Heart right ventricle (tissue), 16 donors: ENCODE measurements around the gene GRIK2. TPM values are rescaled to one million over a fixed set of nuclear protein-coding genes. Genes with fewer than 3 reads are reported as not detected.

ENCODE experiments used
- ATAC-seq, 8 donors: fragments of 200-7000 bp; cut with Tn5 transposase; one replicate each; pipeline ENCODE4 v1.9.1; 2020; ENCODE audit warnings: mild to moderate bottlenecking in 8 of 8, moderate library complexity in 8 of 8, moderate number of reproducible peaks in 1 of 8
- DNase-seq, 2 donors: peaks; one replicate each; pipeline ENCODE4 v3.0.0-alpha.2; 2020
- H3K27ac ChIP-seq, 10 donors: fragments of 200-600 bp; sonication (generic) in 2 of 10; one replicate each; pipeline versions ENCODE4 v1.5.0 to v1.8.0; 2020 to 2022; ENCODE audit warnings: mild to moderate bottlenecking in 3 of 10
- H3K27me3 ChIP-seq, 7 donors: fragments of 200-600 bp; one replicate each; pipeline ENCODE4 v1.8.0; 2021 to 2022; ENCODE audit warnings: mild to moderate bottlenecking in 2 of 7
- H3K36me3 ChIP-seq, 9 donors: fragments of 200-600 bp; sonication (generic) in 1 of 9; one replicate each; pipeline versions ENCODE4 v1.5.0 to v1.8.0; 2020 to 2022; ENCODE audit warnings: mild to moderate bottlenecking in 2 of 9
- H3K4me1 ChIP-seq, 9 donors: fragments of 200-600 bp; sonication (generic) in 1 of 9; one replicate each; pipeline versions ENCODE4 v1.5.0 to v1.8.0; 2020 to 2022; ENCODE audit warnings: mild to moderate bottlenecking in 4 of 9
- H3K4me3 ChIP-seq, 10 donors: fragments of 200-600 bp; sonication (generic) in 2 of 10; one replicate each; pipeline versions ENCODE4 v1.5.0 to v1.8.0; 2020 to 2022; ENCODE audit warnings: mild to moderate bottlenecking in 7 of 10, moderate library complexity in 2 of 10
- H3K9me3 ChIP-seq, 11 donors: fragments of 200-600 bp in 10 of 11; sonication (generic) in 2 of 11; one replicate each; pipeline versions ENCODE4 v1.5.0 to v1.8.0; 2013 to 2022; ENCODE audit warnings: mild to moderate bottlenecking in 2 of 11, control low read depth in 1 of 11, moderate library complexity in 1 of 11
- WGBS, 2 donors: extraction: QIAGEN DNeasy Blood & Tissue Kit; methylation state at CpG; one replicate each; pipeline ENCODE4 v1.1.7; 2013; ENCODE audit warnings: inconsistent platforms in 1 of 2; 5-methylcytosine and 5-hydroxymethylcytosine counted together
- intact Hi-C, 10 donors: fragments of 100-400 bp; cut with DNase I; formaldehyde crosslinking; loops; one replicate each; pipeline versions ENCODE4 v1.11.1 to v1.14.2; 2022
- polyA plus RNA-seq, 2 donors: library from polyadenylated mRNA; stranded (reverse); fragments of 200-250 nt; gene quantifications; one replicate each; pipeline ENCODE4 v1.2.3, GENCODE V29; 2013
- total RNA-seq, 10 donors: library from RNA; stranded (reverse); fragmentation: NEBNext Ultra II Directional in 3 of 10; extraction: Animal tissue kit (Norgen Biotek cat#: 25700) in 3 of 10; gene quantifications; one replicate each; pipeline versions ENCODE4 v1.2.1 to v1.2.4, GENCODE V29; 2021 to 2023
- TF ChIP-seq, protein P1 (sequence below), 9 donors: fragments of 200-600 bp; sonication (generic) in 2 of 9; IDR thresholded peaks; one replicate each; pipeline versions ENCODE4 v1.5.0 to v1.8.0; 2021 to 2022; ENCODE audit warnings: antibody characterized with exemption in 9 of 9, mild to moderate bottlenecking in 5 of 9, moderate library complexity in 1 of 9
- donor health status: Arrhythmogenic right ventricular cardiomyopathy.
- donor health status: ischemic (EF 13 %, LVEDD 7.1; RV severe dilation, severe dysfunction).
- donor health status: healthy with polysubstance abuse.
- donor health status: DM: no; HTN: yes; CAD: no.
- donor health status: DM: no; HTN: no; CAD: no.
- donor health status: ischemic (EF 25% LVEDD 6.9; RV normal size, moderate dysfunction).
- donor health status: ischemic (EF 25% LVEDD 5.7; RV mildly dilated, moderate dysfunction).
- donor health status: healthy.
- donor health status: DM: yes; HTN: yes; CAD: no.
- donor health status: Ischemic cardiomyopathy.
- donor health status: ischemic (EF 35%, LVEDD 5.7; RV mildly dilated, moderate dysfunction).
- donor health status: nonischemic (EF 11% LVEDD 7.7; RV severe dilation, severe dysfunction).
- donor health status: DM: yes; HTN: yes; CAD: no.
- donor health status: PGD.
- donor health status: ischemic (EF 29% LVEDD 5.4; RV normal size, mild dysfunction).
- donor health status: nonischemic (EF 23%, LVEDD 6.1; RV moderate dilation, normal function).

GRIK2 gene
- total and polyA plus RNA-seq, 12 donors, result 0.13 to 7.0 (median 2.5) TPM

DNA sequence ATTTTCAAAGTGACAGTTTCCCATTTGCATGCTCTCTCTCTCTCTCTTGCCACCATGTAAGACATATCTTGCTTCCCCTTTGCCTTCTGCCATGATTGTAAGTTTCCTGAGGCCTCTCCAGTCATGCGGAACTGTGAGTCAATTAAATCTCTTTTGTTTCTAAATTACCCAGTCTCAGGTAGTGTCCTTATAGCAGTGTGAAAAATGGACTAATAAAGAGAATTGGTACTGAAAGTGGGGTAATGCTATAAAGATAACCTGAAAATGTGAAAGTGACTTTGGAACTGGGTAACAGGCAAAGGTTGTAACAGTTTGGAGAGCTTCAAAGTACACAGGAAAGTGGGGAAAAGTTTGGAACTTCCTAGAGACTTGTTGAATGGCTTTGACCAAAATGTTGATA lies 389.8 kb downstream of the GRIK2 start:
- H3K4me1 ChIP-seq, result no peaks in the 10 kb centered on the region
- H3K4me3 ChIP-seq, result no peak overlapping the region
- intact Hi-C loops, result no loop called here
- no peaks in the 10 kb centered on the region for H3K36me3 ChIP-seq
- DNase-seq (no peak), ATAC-seq (no peak)
- no peak overlapping the region for H3K27ac ChIP-seq
- 91 to 94% methylated on average over 1 of the region's 1 CpG for WGBS, 2 donors
- no peaks in the 10 kb centered on the region for H3K27me3 ChIP-seq
- TF ChIP-seq, protein P1, sequence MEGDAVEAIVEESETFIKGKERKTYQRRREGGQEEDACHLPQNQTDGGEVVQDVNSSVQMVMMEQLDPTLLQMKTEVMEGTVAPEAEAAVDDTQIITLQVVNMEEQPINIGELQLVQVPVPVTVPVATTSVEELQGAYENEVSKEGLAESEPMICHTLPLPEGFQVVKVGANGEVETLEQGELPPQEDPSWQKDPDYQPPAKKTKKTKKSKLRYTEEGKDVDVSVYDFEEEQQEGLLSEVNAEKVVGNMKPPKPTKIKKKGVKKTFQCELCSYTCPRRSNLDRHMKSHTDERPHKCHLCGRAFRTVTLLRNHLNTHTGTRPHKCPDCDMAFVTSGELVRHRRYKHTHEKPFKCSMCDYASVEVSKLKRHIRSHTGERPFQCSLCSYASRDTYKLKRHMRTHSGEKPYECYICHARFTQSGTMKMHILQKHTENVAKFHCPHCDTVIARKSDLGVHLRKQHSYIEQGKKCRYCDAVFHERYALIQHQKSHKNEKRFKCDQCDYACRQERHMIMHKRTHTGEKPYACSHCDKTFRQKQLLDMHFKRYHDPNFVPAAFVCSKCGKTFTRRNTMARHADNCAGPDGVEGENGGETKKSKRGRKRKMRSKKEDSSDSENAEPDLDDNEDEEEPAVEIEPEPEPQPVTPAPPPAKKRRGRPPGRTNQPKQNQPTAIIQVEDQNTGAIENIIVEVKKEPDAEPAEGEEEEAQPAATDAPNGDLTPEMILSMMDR (IDR thresholded peaks at IDR 0.05), result no peak
- H3K9me3 ChIP-seq, result peaks cover 0 to 36% (median 6%) of the 10 kb centered on the region in 11 donors

DNA sequence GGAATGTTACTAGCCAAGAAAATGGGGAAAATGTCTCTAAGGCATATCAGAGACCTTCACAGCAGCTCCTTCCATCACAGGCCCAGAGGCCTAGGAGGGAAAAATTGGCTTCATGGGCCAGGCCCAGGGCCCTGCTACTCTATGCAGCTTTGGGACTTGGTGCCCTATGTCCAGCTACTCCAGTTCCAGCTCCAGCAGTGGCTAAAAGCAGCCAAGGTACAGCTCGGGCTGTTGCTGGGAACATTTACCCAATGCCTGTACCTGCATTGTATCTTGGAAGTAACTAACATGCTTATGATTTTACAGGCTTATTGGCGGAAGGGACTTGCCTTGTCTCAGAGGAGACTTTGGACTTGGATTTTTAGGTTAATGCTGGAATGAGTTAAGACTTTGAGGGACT lies 390.6 kb downstream of the GRIK2 start:
- H3K9me3 ChIP-seq, result peaks cover 0 to 36% (median 6%) of the 10 kb centered on the region in 11 donors
- no peak overlapping the region for H3K27ac ChIP-seq
- no peaks in the 10 kb centered on the region for H3K27me3 ChIP-seq
- TF ChIP-seq, protein P1 (IDR thresholded peaks at IDR 0.05), result no peak
- intact Hi-C loops, result no loop called here
- no peaks in the 10 kb centered on the region for H3K36me3 ChIP-seq
- WGBS, 2 donors, result 85% methylated on average over 2 of the region's 2 CpGs
- no peak for DNase-seq
- H3K4me1 ChIP-seq, result no peaks in the 10 kb centered on the region
- no peak for ATAC-seq
- H3K4me3 ChIP-seq, result no peak overlapping the region

DNA sequence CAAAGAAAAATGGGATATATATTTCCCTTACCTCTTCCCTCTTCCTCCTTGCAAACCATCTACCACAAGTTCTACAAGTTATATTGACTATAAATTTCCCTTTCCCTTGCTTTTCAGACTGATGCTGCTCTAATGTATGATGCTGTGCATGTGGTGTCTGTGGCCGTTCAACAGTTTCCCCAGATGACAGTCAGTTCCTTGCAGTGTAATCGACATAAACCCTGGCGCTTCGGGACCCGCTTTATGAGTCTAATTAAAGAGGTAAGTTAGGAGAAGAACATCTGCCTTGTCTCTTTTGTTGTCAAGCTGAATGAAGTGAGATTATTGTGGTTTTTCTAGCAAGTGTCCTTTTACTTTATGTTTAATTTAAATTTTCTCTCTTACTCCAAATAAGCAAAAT lies 406.0 kb downstream of the GRIK2 start:
- WGBS, 2 donors, result 87 to 91% methylated on average over 5 of the region's 5 CpGs
- Histone ChIP-seq H3K27ac (no peak overlapping the region), H3K4me3 (no peak overlapping the region), H3K9me3 (peaks cover 0 to 4% (median 0%) of the 10 kb centered on the region in 11 donors), H3K4me1 (no peaks in the 10 kb centered on the region), H3K36me3 (no peaks in the 10 kb centered on the region), H3K27me3 (no peaks in the 10 kb centered on the region)
- intact Hi-C loops, result no loop called here
- TF ChIP-seq, protein P1 (IDR thresholded peaks at IDR 0.05), result no peak
- ATAC-seq (no peak), DNase-seq (no peak)

DNA sequence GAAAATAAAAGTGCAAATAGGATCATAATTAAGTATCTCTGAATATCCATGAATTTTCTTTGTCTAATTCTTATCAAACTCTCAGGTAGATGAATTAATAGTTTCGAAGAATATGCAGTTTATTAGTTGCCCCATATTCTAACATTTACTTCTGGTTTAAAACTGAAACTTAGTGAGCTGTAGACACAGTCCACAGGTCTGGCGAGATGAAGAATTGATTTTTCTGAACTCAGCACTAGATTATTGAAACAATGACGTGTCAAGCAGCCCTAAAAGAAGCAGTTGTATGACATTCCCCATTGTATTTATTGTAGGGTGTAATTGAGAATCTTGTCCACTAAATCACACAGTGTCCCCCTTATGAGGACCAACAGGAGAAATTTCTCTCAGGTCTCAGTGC lies 407.1 kb downstream of the GRIK2 start:
- WGBS, 2 donors, result 81 to 87% methylated on average over 3 of the region's 3 CpGs
- Histone ChIP-seq H3K4me1 (no peaks in the 10 kb centered on the region), H3K9me3 (no peaks in the 10 kb centered on the region), H3K4me3 (no peak overlapping the region), H3K36me3 (no peaks in the 10 kb centered on the region), H3K27me3 (no peaks in the 10 kb centered on the region), H3K27ac (no peak overlapping the region)
- TF ChIP-seq, protein P1 (IDR thresholded peaks at IDR 0.05), result no peak
- intact Hi-C loops, result no loop called here
- ATAC-seq, result no peak
- no peak for DNase-seq
